PC-3 (cell line): ENCODE measurements around the gene SOBP. TPM values are rescaled to one million over a fixed set of nuclear protein-coding genes. Genes with fewer than 3 reads are reported as not detected.
"Not testable (repeated sequence)": the region's sequence is repeated elsewhere in the genome, so short reads cannot be mapped to it uniquely, and the experiment has no call there.

ENCODE experiments used
- ATAC-seq: fragments of 200-7000 bp; cut with Tn5 transposase; 2 replicates; pipeline ENCODE4 v1.9.1; 2020; ENCODE audit warnings: mild to moderate bottlenecking, moderate library complexity
- BruUV-seq: library from RNA; stranded (reverse); fragments of 400-500 nt; replicated peaks from 2 replicates; lab custom pipeline; 2021; lab: Mats Ljungman, UMichigan
- CTCF ChIA-PET: fragments of 300-600 bp; sonication (Branson Sonifier 250); formaldehyde crosslinking; loops from one replicate; lab custom pipeline; 2022; ENCODE audit warnings: antibody characterized with exemption; lab: Charles Lee
- POLR2A ChIA-PET: fragments of 300-600 bp; sonication (Branson Sonifier 250); formaldehyde crosslinking; loops from one replicate; lab custom pipeline; 2022; ENCODE audit warnings: antibody characterized with exemption; ENCODE audit not compliant: unreplicated experiment; lab: Charles Lee
- DNase-seq: peaks from one replicate; pipeline ENCODE4 v3.0.0-alpha.2; 2015
- H2AFZ ChIP-seq: fragments of 300-600 bp; sonication (generic); 2 replicates; pipeline ENCODE4 v1.6.0; 2016; ENCODE audit warnings: antibody characterized with exemption, low read length
- H3F3A ChIP-seq: fragments of 300-600 bp; sonication (generic); one replicate; pipeline ENCODE4 v1.6.0; 2017; ENCODE audit warnings: antibody characterized with exemption, low read length, control low read depth, mild to moderate bottlenecking; ENCODE audit not compliant: unreplicated experiment
- H3K27ac ChIP-seq: fragments of 300-600 bp; sonication (generic); 2 replicates; pipeline ENCODE4 v1.5.1; 2016; ENCODE audit warnings: mild to moderate bottlenecking, low read length
- H3K27me3 ChIP-seq: fragments of 300-600 bp; sonication (generic); 2 replicates; pipeline ENCODE4 v1.6.1; 2016; ENCODE audit warnings: low read length, mixed read lengths
- H3K36me3 ChIP-seq: fragments of 300-600 bp; sonication (generic); 2 replicates; pipeline ENCODE4 v1.6.1; 2016; ENCODE audit warnings: low read depth, mixed run types, low read length, mixed read lengths
- H3K4me1 ChIP-seq: fragments of 300-600 bp; sonication (generic); 2 replicates; pipeline ENCODE4 v1.5.1; 2016; ENCODE audit warnings: low read length; ENCODE audit not compliant: insufficient read depth
- H3K4me2 ChIP-seq: fragments of 300-600 bp; sonication (generic); 2 replicates; pipeline ENCODE4 v1.6.0; 2016; ENCODE audit warnings: low read length
- H3K4me3 ChIP-seq: fragments of 300-600 bp; sonication (generic); 2 replicates; pipeline ENCODE4 v1.5.1; 2016; ENCODE audit warnings: mild to moderate bottlenecking, low read length, mixed read lengths
- H3K79me2 ChIP-seq: fragments of 300-600 bp; sonication (generic); 2 replicates; pipeline ENCODE4 v1.6.1; 2017; ENCODE audit warnings: low read length, mixed read lengths
- H3K9ac ChIP-seq: fragments of 300-600 bp; sonication (generic); 2 replicates; pipeline ENCODE4 v1.6.0; 2016; ENCODE audit warnings: mild to moderate bottlenecking, low read length
- H3K9me2 ChIP-seq: fragments of 300-600 bp; sonication (generic); replicated peaks from 2 replicates; pipeline ENCODE4 v1.6.1; 2016; ENCODE audit warnings: mixed run types, low read length, mixed read lengths
- H3K9me3 ChIP-seq: fragments of 300-600 bp; sonication (generic); 2 replicates; pipeline ENCODE4 v1.6.1; 2016; ENCODE audit warnings: low read length, mixed read lengths
- H4K20me1 ChIP-seq: fragments of 300-600 bp; sonication (generic); 2 replicates; pipeline ENCODE4 v1.6.1; 2016; ENCODE audit warnings: low read length, mixed read lengths
- EZH2 ChIP-seq: fragments of 300-600 bp; sonication (generic); IDR thresholded peaks from one replicate; pipeline ENCODE4 v1.6.1; 2017; ENCODE audit warnings: antibody characterized with exemption, mild to moderate bottlenecking, low read length; ENCODE audit not compliant: unreplicated experiment
- EZH2phosphoT487 ChIP-seq: fragments of 300-600 bp; sonication (generic); IDR thresholded peaks from 2 replicates; pipeline ENCODE4 v1.6.1; 2018; ENCODE audit warnings: mild to moderate bottlenecking, antibody characterized with exemption, low read length, borderline replicate concordance
- intact Hi-C: fragments of 100-400 bp; cut with micrococcal nuclease; formaldehyde crosslinking; loops from 2 replicates; pipeline ENCODE4 v1.9.0; 2023
- total RNA-seq: library from RNA; depleted of rRNA; stranded (reverse); fragments of >200 nt; gene quantifications from 2 replicates; pipeline ENCODE4 v1.2.3, GENCODE V29; 2014
- TF ChIP-seq, protein P1 (sequence below): fragments of 300-600 bp; sonication (generic); conservative IDR thresholded peaks from 2 replicates; pipeline ENCODE4 v1.5.1; 2017; ENCODE audit warnings: antibody characterized with exemption, low read depth, mild to moderate bottlenecking, low read length

SOBP gene
- total RNA-seq, 1 experiment from 2014 or later: 0.15 TPM

DNA sequence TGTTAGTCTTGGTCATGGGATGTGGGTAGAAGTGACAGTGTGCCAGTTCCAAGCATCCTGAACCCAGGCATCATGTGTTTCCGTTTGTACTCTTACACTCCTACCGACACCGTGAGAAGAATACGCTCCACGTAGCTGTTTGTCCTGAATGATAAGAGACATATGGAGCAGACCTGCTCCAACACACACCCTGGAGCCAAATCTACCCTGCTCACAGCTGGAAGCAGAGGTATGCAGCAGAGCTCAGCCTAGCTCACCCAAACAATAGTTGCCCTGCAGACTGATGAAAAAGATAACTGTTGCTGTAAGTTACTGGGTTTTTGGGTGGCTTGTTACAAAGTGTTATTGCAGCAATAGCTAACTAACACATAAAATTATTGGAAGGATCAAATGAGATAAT lies 16.3 kb upstream of the SOBP start:
- H3K4me1 ChIP-seq: no peaks in the 10 kb centered on the region
- 0 out of 2 replicates have a peak, but pooled peaks cover 6% of the 10 kb centered on the region for H3K27me3 ChIP-seq
- H3K36me3 ChIP-seq: no peaks in the 10 kb centered on the region
- DNase-seq (no peak), ATAC-seq (no peak)
- H3K4me3 ChIP-seq: no peak overlapping the region
- TF ChIP-seq, protein P1, sequence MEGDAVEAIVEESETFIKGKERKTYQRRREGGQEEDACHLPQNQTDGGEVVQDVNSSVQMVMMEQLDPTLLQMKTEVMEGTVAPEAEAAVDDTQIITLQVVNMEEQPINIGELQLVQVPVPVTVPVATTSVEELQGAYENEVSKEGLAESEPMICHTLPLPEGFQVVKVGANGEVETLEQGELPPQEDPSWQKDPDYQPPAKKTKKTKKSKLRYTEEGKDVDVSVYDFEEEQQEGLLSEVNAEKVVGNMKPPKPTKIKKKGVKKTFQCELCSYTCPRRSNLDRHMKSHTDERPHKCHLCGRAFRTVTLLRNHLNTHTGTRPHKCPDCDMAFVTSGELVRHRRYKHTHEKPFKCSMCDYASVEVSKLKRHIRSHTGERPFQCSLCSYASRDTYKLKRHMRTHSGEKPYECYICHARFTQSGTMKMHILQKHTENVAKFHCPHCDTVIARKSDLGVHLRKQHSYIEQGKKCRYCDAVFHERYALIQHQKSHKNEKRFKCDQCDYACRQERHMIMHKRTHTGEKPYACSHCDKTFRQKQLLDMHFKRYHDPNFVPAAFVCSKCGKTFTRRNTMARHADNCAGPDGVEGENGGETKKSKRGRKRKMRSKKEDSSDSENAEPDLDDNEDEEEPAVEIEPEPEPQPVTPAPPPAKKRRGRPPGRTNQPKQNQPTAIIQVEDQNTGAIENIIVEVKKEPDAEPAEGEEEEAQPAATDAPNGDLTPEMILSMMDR: no peak
- TF ChIP-seq EZH2: no peak
- no peak for TF ChIP-seq EZH2phosphoT487
- H4K20me1 ChIP-seq: no peaks in the 10 kb centered on the region
- H2AFZ ChIP-seq: no peak overlapping the region
- H3K9me3 ChIP-seq: no peaks in the 10 kb centered on the region
- no peak overlapping the region for H3K27ac ChIP-seq
- CTCF ChIA-PET: no interaction called here
- H3K79me2 ChIP-seq: no peaks in the 10 kb centered on the region
- intact Hi-C loops: no loop called here
- BruUV-seq: no TSS peak
- H3K9me2 ChIP-seq: no peaks in the 10 kb centered on the region
- no peaks in the 10 kb centered on the region for H3F3A ChIP-seq
- no peak overlapping the region for H3K9ac ChIP-seq
- POLR2A ChIA-PET: no interaction called here
- H3K4me2 ChIP-seq: no peak overlapping the region

GRCh38 chr6:107475360-107475759 lies 14.6 kb upstream of the SOBP start:
- H3K9me3 ChIP-seq, H3K27ac ChIP-seq, H3F3A ChIP-seq, intact Hi-C loops, ATAC-seq, H3K4me1 ChIP-seq, H3K79me2 ChIP-seq, BruUV-seq, H3K4me3 ChIP-seq, POLR2A ChIA-PET, DNase-seq, H3K9ac ChIP-seq, H3K36me3 ChIP-seq, H4K20me1 ChIP-seq, CTCF ChIA-PET, H2AFZ ChIP-seq, H3K27me3 ChIP-seq, H3K9me2 ChIP-seq, H3K4me2 ChIP-seq: not testable (repeated sequence)

DNA sequence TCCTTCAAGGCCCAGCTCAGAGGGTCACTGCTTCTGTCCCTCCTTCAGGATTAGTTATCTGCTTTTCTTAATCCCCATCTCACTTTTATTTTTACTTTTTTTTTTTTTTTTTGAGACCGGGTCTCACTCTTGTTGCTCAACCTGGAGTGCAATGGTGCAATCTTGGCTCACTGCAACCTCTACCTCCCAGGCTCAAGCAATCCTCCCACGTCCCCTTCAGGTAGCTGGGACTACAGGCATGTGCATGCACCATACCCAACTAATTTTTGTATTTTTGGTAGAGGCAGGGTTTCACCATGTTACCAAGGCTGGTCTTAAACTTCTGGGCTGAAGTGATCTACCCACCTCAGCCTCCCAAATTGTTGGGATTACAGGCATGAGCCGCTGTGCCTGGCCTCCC lies 14.1 kb upstream of the SOBP start:
- H4K20me1 ChIP-seq, DNase-seq, H2AFZ ChIP-seq, H3K4me3 ChIP-seq, CTCF ChIA-PET, BruUV-seq, H3K4me1 ChIP-seq, POLR2A ChIA-PET, H3K9me3 ChIP-seq, ATAC-seq, H3K79me2 ChIP-seq, H3K27ac ChIP-seq, H3K9ac ChIP-seq, intact Hi-C loops, H3F3A ChIP-seq, H3K4me2 ChIP-seq, H3K9me2 ChIP-seq, H3K36me3 ChIP-seq: not testable (repeated sequence)
- peaks cover 11% of the 10 kb centered on the region; the same call in 1 of the 2 replicates for H3K27me3 ChIP-seq

DNA sequence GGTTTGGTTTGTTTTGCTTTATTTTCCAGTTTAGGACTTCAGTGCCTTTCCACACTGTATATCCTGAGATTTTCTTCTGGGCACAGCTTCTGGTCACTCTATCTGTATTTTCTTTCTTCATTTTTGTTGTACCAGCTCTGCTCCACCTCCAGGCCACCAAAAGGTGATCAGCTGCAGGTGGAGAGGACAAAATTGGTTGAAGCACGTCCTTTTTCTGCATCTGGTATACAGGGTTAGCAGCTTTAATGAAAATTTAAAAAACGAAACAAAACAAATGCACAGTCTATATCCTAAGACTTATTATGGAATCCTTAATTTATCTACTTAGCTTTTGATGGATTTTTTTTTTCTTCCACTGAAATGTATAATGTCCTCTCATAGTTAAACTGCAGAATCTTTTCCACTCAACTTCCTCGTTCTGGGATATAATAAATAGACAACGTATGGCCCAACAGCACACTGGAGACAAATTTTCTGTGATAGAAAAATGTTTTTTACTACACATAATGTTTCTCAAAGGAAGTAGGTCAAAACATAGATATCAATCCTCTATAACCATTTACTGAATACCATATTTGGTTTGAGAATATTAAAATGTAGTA lies 10.7 kb upstream of the SOBP start:
- H3K36me3 ChIP-seq: no peaks in the 10 kb centered on the region
- ChIA-PET CTCF (no interaction called here), POLR2A (no interaction called here)
- intact Hi-C loops: no loop called here
- no peak overlapping the region for H3K27ac ChIP-seq
- no TSS peak for BruUV-seq
- ATAC-seq (no peak), DNase-seq (no peak)
- H3K27me3 ChIP-seq: peaks cover 15% of the 10 kb centered on the region; the same call in 1 of the 2 replicates
- TF ChIP-seq, protein P1: no peak
- TF ChIP-seq EZH2phosphoT487: no peak
- no peak for TF ChIP-seq EZH2
- no peak overlapping the region for H3K9ac ChIP-seq
- no peak overlapping the region for H3K4me3 ChIP-seq
- H2AFZ ChIP-seq: no peak overlapping the region
- H3K9me3 ChIP-seq: no peaks in the 10 kb centered on the region
- H3K9me2 ChIP-seq: no peaks in the 10 kb centered on the region
- H3F3A ChIP-seq: no peaks in the 10 kb centered on the region
- peaks cover 4% of the 10 kb centered on the region; the same call in 1 of the 2 replicates for H3K4me1 ChIP-seq
- H3K79me2 ChIP-seq: no peaks in the 10 kb centered on the region
- H3K4me2 ChIP-seq: no peak overlapping the region
- H4K20me1 ChIP-seq: no peaks in the 10 kb centered on the region
